GM18517 (cell line): ENCODE measurements around the gene HPX.
A peak's percentile ranks its signal among the peaks of the same experiment; 100 is the strongest.

Experiments used
- ATAC-seq: cut with Tn5 transposase; IDR thresholded peaks from one replicate; pipeline ENCODE4 v1.9.1; 2021; ENCODE audit warnings: mild to moderate bottlenecking, moderate library complexity; ENCODE audit not compliant: unreplicated experiment

The HPX gene

GRCh38 chr11:6468712-6469495 lies 28.1 kb upstream of the HPX start:
- peak; percentile 67 for ATAC-seq

- no peak for ATAC-seq
These were observed 18.3 kb upstream of the HPX start for GRCh38 chr11:6459099-6459450.

GRCh38 chr11:6458352-6459098 lies 17.7 kb upstream of the HPX start:
- no peak for ATAC-seq

- ATAC-seq, result no peak
These were observed 17.0 kb upstream of the HPX start for GRCh38 chr11:6457581-6458320.

- ATAC-seq, result no peak
These were observed 15.7 kb upstream of the HPX start for GRCh38 chr11:6456361-6457073.

GRCh38 chr11:6455070-6455469 lies 14.3 kb upstream of the HPX start:
- no peak for ATAC-seq

GRCh38 chr11:6453152-6453551 lies 12.4 kb upstream of the HPX start:
- ATAC-seq, result no peak

GRCh38 chr11:6452219-6452618 lies 11.4 kb upstream of the HPX start:
- ATAC-seq, result no peak

GRCh38 chr11:6448574-6448973 lies 7.8 kb upstream of the HPX start:
- ATAC-seq, result no peak

- ATAC-seq, result peak; percentile 72
These were observed 2.6 kb upstream of the HPX start for GRCh38 chr11:6443269-6444003.

- ATAC-seq, result no peak
These were observed 1.7 kb upstream of the HPX start for GRCh38 chr11:6442441-6442840.

- ATAC-seq, result no peak
These were observed 1.7 kb downstream of the HPX start for GRCh38 chr11:6438979-6439571.

GRCh38 chr11:6437993-6438392 lies 2.8 kb downstream of the HPX start:
- ATAC-seq, result no peak

- no peak for ATAC-seq
These were observed 3.4 kb downstream of the HPX start for GRCh38 chr11:6437423-6437822.

- ATAC-seq, result peak; percentile 58
These were observed 6.7 kb downstream of the HPX start for GRCh38 chr11:6433998-6434660.

GRCh38 chr11:6431861-6432260 lies 8.9 kb downstream of the HPX start:
- ATAC-seq, result no peak

GRCh38 chr11:6427516-6427915 lies 13.3 kb downstream of the HPX start:
- ATAC-seq, result no peak

GRCh38 chr11:6420677-6421076 lies 20.1 kb downstream of the HPX start:
- no peak for ATAC-seq

- no peak for ATAC-seq
These were observed 21.7 kb downstream of the HPX start, which contains the start of gene APBB1 for GRCh38 chr11:6419009-6419631. TSS of gene APBB1 (minus strand) at chr11:6419094. CDS start at chr11:6411347, 7,747 bp downstream.
